ENCODE results near the gene TLR2.

DNA sequence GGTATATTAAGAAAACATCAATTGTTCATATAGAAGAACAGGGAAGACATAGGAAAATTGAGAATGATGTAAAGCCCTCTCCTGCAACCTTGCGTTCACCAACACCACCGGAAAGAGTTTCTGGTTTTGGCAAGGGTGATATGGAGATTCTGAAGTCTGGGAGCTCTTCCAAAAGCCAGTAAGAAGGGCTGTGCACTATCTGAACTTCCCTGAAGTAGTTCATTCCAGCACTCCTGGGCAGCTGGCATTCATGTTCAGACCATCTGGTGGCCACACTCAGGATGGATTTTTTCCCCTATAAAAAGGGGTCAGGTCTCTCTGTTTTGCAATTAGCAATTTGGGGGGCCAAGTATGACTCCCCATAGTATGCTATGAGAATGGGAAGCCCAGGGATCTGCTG lies 15.4 kb upstream of the TLR2 start:
- TF ChIP-seq FOXP1 (CRISPR knock-in tag; IDR thresholded peaks at IDR 0.05; ENCODE audit: borderline replicate concordance) (no peak), CTCF (IDR thresholded peaks at IDR 0.05) (no peak), TEAD1 (CRISPR knock-in tag; IDR thresholded peaks at IDR 0.05) (no peak), CREM (CRISPR knock-in tag; IDR thresholded peaks at IDR 0.05) (no peak), ATF3 (CRISPR knock-in tag; conservative IDR thresholded peaks at IDR 0.05) (no peak), FOXJ3 (CRISPR knock-in tag; IDR thresholded peaks at IDR 0.05; ENCODE audit: borderline replicate concordance) (no peak), MAX (CRISPR knock-in tag; IDR thresholded peaks at IDR 0.05) (no peak), GRHL2 (CRISPR knock-in tag; IDR thresholded peaks at IDR 0.05; ENCODE audit: insufficient replicate concordance, severe bottlenecking) (no peak), HMGXB4 (CRISPR knock-in tag; IDR thresholded peaks at IDR 0.05) (no peak), JUN (CRISPR knock-in tag; IDR thresholded peaks at IDR 0.05) (no peak), USF2 (CRISPR knock-in tag; IDR thresholded peaks at IDR 0.05) (no peak)
- TF ChIP-seq, protein P1, sequence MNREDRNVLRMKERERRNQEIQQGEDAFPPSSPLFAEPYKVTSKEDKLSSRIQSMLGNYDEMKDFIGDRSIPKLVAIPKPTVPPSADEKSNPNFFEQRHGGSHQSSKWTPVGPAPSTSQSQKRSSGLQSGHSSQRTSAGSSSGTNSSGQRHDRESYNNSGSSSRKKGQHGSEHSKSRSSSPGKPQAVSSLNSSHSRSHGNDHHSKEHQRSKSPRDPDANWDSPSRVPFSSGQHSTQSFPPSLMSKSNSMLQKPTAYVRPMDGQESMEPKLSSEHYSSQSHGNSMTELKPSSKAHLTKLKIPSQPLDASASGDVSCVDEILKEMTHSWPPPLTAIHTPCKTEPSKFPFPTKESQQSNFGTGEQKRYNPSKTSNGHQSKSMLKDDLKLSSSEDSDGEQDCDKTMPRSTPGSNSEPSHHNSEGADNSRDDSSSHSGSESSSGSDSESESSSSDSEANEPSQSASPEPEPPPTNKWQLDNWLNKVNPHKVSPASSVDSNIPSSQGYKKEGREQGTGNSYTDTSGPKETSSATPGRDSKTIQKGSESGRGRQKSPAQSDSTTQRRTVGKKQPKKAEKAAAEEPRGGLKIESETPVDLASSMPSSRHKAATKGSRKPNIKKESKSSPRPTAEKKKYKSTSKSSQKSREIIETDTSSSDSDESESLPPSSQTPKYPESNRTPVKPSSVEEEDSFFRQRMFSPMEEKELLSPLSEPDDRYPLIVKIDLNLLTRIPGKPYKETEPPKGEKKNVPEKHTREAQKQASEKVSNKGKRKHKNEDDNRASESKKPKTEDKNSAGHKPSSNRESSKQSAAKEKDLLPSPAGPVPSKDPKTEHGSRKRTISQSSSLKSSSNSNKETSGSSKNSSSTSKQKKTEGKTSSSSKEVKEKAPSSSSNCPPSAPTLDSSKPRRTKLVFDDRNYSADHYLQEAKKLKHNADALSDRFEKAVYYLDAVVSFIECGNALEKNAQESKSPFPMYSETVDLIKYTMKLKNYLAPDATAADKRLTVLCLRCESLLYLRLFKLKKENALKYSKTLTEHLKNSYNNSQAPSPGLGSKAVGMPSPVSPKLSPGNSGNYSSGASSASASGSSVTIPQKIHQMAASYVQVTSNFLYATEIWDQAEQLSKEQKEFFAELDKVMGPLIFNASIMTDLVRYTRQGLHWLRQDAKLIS (CRISPR knock-in tag; IDR thresholded peaks at IDR 0.05; ENCODE audit: borderline replicate concordance): no peak
- TF ChIP-seq, protein P2, sequence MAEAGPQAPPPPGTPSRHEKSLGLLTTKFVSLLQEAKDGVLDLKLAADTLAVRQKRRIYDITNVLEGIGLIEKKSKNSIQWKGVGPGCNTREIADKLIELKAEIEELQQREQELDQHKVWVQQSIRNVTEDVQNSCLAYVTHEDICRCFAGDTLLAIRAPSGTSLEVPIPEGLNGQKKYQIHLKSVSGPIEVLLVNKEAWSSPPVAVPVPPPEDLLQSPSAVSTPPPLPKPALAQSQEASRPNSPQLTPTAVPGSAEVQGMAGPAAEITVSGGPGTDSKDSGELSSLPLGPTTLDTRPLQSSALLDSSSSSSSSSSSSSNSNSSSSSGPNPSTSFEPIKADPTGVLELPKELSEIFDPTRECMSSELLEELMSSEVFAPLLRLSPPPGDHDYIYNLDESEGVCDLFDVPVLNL (CRISPR knock-in tag; IDR thresholded peaks at IDR 0.05; ENCODE audit: borderline replicate concordance, low read depth): no peak

Data from WTC11 (cell line).